Duodenal mucosa (tissue), 2 donors: ENCODE measurements around the gene NFKBIE.

Experiments
- H3K27ac ChIP-seq: one replicate; pipeline ENCODE4 v1.7.0; 2013; ENCODE audit warnings: low read depth, low read length
- H3K27me3 ChIP-seq, 2 donors: one replicate each; pipeline ENCODE4 v1.7.0; 2013; ENCODE audit warnings: low read length in 2 of 2, control low read depth in 1 of 2; ENCODE audit not compliant: insufficient read depth in 2 of 2, control insufficient read depth in 1 of 2
- H3K36me3 ChIP-seq, 2 donors: one replicate each; pipeline ENCODE4 v1.7.0; 2013; ENCODE audit warnings: low read length in 2 of 2, control low read depth in 1 of 2; ENCODE audit not compliant: insufficient read depth in 2 of 2, control insufficient read depth in 1 of 2
- H3K4me1 ChIP-seq, 2 donors: one replicate each; pipeline ENCODE4 v1.7.0; 2013; ENCODE audit warnings: low read length in 2 of 2, control low read depth in 1 of 2; ENCODE audit not compliant: insufficient read depth in 2 of 2, control insufficient read depth in 1 of 2
- H3K4me3 ChIP-seq, 2 donors: one replicate each; pipeline ENCODE4 v1.7.0; 2013; ENCODE audit warnings: low read length in 2 of 2, low read depth in 1 of 2
- H3K9ac ChIP-seq, 2 donors: one replicate each; pipeline ENCODE4 v1.7.0; 2013; ENCODE audit warnings: low read length in 2 of 2, low read depth in 1 of 2
- H3K9me3 ChIP-seq, 2 donors: one replicate each; pipeline ENCODE4 v1.7.0; 2013; ENCODE audit warnings: low read length in 2 of 2, control low read depth in 1 of 2; ENCODE audit not compliant: control insufficient read depth in 1 of 2

NFKBIE gene

DNA sequence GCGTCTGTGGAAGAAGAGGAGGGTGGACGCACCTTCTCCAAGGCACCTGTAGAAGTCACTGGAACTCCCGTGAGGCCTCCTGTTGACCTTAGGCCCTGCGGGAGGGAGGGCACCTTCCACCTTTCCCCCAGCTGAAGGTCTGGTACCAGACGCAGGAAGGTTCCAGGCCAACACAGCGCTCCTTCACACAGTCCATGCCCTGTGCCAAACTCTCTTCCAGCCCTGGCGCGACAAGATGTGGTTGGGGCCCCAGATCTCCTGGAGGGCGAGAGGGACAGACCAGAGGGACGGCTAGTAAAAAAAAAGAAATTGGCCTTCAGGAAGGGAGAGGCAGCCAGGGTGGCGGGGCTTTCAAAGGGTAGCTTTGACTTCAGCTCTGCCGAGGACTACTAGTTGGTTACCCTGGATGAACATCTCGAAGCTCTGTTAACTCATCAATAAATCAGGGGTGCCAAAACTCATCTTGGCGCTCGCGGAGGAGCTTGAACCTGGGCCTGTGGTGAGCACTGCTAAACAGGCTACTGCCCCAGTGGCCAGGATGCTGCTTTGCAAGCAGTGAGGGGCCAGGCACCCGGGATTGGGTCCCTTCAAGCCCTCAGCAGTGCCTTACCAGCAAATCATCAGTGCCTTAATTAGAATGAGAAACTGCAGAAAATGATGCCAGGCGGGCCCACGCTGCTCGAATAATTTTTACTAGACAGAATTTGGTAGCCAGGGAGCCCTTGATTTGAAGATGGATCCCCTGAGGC is 32.9 kb upstream of the NFKBIE start:
- Histone ChIP-seq H3K9ac (peak overlapping the region in 1 of 2 donors; percentile 12), H3K27ac (no peak overlapping the region), H3K9me3 (no peaks in the 10 kb centered on the region), H3K4me1 (peaks cover 4 to 16% of the 10 kb centered on the region in 2 donors), H3K36me3 (peaks cover 22 to 32% of the 10 kb centered on the region in 2 donors), H3K27me3 (peaks cover 25 to 29% of the 10 kb centered on the region in 2 donors), H3K4me3 (peak overlapping the region in 1 of 2 donors; percentile 51)

DNA sequence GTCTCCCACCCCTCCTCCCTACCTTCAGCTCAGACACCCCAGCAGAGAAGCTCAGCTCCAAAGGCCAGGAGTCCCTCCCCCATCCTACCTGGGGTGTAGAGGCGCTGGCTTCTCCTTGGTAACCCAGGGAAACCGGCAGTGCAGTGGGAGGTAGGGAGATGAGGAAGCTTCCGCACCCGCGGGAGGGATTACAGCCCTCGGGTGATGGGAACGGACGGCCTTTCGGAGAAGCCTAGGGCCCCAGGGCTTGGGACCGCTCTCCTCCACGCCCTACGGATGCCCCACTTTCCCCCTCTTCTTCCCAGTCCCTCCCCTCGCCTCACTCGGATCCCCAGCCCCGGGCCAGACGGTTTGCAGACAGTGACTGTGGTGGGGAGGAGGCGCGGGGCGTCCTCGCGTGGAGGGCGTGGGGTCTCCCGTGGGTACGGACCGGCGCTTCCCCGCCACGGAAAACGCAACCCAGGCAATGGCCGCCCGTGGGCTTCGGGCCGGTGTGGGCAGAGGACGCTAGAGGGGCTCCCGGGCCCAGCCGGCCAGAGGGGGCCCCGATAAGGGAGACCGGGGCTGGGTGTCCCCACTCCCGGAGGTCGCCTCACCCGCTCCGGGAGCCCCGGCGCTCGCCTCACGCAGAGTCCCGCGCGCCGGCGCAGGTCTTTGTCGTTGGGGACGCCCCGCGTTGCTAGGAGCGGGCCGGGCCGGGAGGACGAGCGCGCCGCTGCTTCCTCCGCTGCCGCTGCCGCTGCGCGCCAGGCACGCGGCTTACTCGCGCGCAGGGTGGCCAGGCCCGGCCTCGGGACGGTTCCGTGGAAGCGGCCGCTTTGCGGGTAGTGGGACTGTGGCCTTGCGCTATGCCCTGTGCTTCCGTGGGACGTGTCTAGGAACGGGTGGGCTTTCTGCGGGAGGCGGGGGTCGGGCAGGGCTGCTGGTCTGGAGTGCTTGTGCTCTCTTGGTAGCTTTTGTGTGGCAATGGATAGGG is 32.0 kb upstream of the NFKBIE start:
- peak overlapping the region; percentile 47 to 51 for H3K4me3 ChIP-seq
- peaks cover 14 to 23% of the 10 kb centered on the region in 2 donors for H3K36me3 ChIP-seq
- H3K9me3 ChIP-seq = no peaks in the 10 kb centered on the region
- peaks cover 4 to 16% of the 10 kb centered on the region in 2 donors for H3K4me1 ChIP-seq
- H3K27me3 ChIP-seq = peaks cover 28 to 29% of the 10 kb centered on the region in 2 donors
- no peak overlapping the region for H3K27ac ChIP-seq
- H3K9ac ChIP-seq = peak overlapping the region in 1 of 2 donors; percentile 12

DNA sequence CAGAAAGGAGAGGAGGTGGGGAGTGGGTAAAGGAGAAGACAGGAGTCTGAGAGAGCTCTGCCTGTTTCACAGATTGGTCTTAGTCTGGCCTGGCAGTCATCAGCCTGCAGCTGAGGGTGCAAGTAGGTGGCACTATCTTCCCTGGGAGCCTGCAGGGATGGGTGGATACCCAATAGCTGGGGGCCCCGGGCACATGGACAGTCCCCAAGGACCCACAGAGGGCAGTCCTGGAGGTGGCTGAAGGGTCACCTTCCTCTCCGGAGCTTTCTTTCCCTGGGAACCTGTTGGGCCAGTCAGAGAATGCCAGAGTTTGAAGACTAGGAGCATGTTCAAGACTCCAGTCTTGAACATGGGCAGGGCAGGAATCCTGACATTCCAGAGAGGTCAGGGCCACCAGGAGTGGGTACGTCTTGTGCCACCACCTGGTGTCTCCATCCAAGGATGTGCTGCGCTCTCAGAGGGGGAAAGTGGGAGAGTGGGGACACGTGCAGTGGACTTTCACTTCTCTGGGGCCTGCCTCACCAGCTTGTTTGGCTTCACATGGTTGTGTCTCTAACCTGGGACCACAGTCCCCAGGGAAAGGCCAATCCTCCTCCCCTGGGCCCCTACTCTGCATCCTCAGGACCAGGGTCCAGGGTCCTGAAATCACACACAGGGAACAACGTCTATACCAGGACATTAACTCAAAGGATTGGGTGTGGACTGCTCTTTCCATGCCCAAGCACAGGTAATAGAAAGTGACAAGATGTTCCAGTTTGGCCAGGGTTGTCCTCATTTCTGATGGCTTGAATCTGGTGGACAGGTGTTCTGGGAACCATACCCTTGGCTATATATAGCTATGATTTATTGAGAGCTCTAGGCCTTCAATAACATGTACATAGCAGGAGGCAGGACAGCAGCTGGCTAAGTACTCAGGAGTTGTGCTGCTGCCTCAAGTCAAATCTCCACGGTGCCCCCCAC is 29.8 kb upstream of the NFKBIE start:
- no peaks in the 10 kb centered on the region for H3K9me3 ChIP-seq
- H3K4me1 ChIP-seq = peaks cover 4 to 16% of the 10 kb centered on the region in 2 donors
- H3K27me3 ChIP-seq = peaks cover 33 to 45% of the 10 kb centered on the region in 2 donors
- H3K27ac ChIP-seq = no peak overlapping the region
- H3K36me3 ChIP-seq = peaks cover 0 to under 1% of the 10 kb centered on the region in 2 donors
- no peak overlapping the region for H3K4me3 ChIP-seq
- no peak overlapping the region for H3K9ac ChIP-seq

DNA sequence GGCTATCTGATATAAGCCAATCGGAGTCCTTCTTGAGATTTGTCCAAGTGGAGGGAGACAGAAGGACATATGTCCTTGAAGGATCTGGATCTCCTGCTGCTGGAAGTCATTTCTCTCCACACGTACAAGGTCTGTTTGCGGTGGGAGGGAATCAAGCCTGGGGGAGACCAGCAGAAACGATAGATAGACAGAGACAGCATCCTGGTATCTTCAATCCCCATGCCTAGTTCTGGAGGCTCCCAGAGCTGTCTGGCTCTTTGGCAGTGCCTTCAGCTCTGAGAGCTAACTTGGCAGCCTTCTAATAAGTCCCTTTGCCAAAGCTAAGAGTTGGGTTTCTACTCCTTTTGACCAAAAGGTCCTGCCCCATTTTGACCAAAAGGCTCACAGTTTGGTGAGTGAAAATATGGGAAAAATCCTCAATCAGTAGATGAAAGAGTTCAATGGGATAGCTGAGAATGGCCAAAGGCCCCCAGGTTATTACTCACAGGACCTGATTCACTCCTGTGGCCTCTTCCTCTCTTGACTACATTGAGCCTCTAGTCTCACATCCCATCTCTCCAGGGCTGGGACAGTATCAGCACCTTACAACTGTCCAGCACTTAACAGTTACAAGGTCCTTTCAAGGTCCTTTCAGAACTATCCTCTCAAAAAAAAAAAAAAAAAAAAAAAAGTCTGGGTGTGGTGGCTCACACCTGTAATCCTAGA is 27.5 kb upstream of the NFKBIE start:
- H3K4me1 ChIP-seq = peaks cover 4 to 10% of the 10 kb centered on the region in 2 donors
- H3K36me3 ChIP-seq = no peaks in the 10 kb centered on the region
- peaks cover 47 to 59% of the 10 kb centered on the region in 2 donors for H3K27me3 ChIP-seq
- H3K4me3 ChIP-seq = no peak overlapping the region
- no peak overlapping the region for H3K9ac ChIP-seq
- H3K27ac ChIP-seq = no peak overlapping the region
- no peaks in the 10 kb centered on the region for H3K9me3 ChIP-seq

- H3K27ac ChIP-seq = no peak overlapping the region
- no peak overlapping the region for H3K9ac ChIP-seq
- H3K4me1 ChIP-seq = peaks cover under 1 to 2% of the 10 kb centered on the region in 2 donors
- H3K9me3 ChIP-seq = no peaks in the 10 kb centered on the region
- H3K36me3 ChIP-seq = no peaks in the 10 kb centered on the region
- peaks cover 47 to 61% of the 10 kb centered on the region in 2 donors for H3K27me3 ChIP-seq
- H3K4me3 ChIP-seq = no peak overlapping the region
Observed at GRCh38 chr6:44291841-44292240, 26.5 kb upstream of the NFKBIE start.

- H3K9ac ChIP-seq = no peak overlapping the region
- H3K4me1 ChIP-seq = no peaks in the 10 kb centered on the region
- no peak overlapping the region for H3K4me3 ChIP-seq
- peaks cover 27 to 47% of the 10 kb centered on the region in 2 donors for H3K27me3 ChIP-seq
- no peak overlapping the region for H3K27ac ChIP-seq
- H3K9me3 ChIP-seq = no peaks in the 10 kb centered on the region
- no peaks in the 10 kb centered on the region for H3K36me3 ChIP-seq
Observed at GRCh38 chr6:44289726-44290260, 24.4 kb upstream of the NFKBIE start.

- Histone ChIP-seq H3K36me3 (no peaks in the 10 kb centered on the region), H3K4me3 (no peak overlapping the region), H3K9ac (no peak overlapping the region), H3K27me3 (peaks cover 25 to 40% of the 10 kb centered on the region in 2 donors), H3K27ac (no peak overlapping the region), H3K4me1 (no peaks in the 10 kb centered on the region), H3K9me3 (no peaks in the 10 kb centered on the region)
Observed at GRCh38 chr6:44286747-44287146, 21.4 kb upstream of the NFKBIE start.

DNA sequence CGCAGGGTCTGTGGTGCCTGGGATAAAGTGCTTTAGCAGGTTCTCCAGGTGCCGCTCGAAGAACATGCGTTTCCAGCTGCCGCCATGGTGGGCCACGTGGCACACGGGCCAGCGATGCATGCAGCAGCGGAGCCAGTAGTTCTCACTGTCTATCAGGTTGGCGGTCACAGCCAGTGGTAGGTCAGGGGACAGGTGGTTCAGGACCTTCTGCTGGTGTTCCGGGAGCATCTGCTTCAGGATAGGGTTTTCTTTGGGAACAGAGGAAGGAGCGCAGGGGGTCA is 20.9 kb upstream of the NFKBIE start:
- H3K27me3 ChIP-seq = peaks cover 25 to 39% of the 10 kb centered on the region in 2 donors

More for the DNA sequence above, 20.9 kb upstream of the NFKBIE start:
- Histone ChIP-seq H3K4me1 (no peaks in the 10 kb centered on the region), H3K27ac (no peak overlapping the region), H3K4me3 (no peak overlapping the region), H3K9ac (no peak overlapping the region), H3K36me3 (no peaks in the 10 kb centered on the region), H3K9me3 (no peaks in the 10 kb centered on the region)
